Measurements from ENCODE around the gene FAM131B.
A peak's percentile ranks its signal among the peaks of the same experiment; 100 is the strongest.

The FAM131B gene

DNA sequence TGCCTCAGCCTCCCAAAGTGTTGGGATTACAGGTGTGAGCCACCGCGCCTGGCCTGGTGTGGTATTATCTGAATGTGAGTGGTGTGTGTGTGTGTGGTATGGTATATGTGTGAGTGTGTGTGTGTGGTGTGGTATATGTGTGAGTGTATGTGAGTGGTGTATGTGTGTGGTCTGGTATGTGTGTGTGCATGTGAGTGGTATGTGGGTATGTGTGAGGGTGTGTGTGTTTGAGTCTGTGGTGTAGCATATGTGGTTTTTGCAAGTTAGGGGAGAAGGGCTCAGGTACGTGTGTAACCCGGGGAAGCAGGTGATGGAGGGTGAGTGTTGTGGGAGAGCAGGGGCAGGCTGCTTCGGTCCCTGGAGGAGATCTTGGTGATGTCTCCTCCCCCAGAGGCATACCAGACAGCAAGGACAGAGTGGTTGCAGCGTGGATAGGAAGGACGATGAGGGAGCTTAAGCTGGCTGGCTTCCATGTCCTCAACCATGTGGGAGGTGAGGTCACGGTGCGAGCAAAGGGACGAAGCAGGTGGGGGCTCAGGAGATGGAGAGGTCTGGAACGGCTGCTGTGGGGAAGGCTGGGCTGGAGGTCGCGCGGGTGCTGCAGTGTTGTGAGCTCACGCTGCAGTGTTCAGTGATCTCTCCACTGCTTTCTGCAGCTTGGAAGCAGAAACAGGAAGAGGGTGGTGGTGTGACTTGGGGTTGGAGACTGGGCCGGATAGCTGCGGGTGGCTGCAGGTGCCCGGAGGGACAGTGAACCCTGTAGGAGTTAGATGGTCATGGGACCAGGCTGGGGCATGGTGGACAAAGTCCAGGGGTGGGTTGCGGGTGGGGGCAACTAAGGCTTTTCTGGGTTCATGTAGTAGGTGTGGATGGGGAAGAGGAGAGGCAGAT lies 23.6 kb upstream of the FAM131B start:
- Histone ChIP-seq H3K4me3 (ENCODE audit: low read length) (no peak overlapping the region), H3K4me2 (ENCODE audit: low read length) (peak overlapping the region; percentile 3; the same call in 1 of the 2 replicates), H3K27me3 (ENCODE audit: control insufficient read depth, low read length) (peaks cover 17% of the 10 kb centered on the region), H3K27ac (ENCODE audit: low read depth, low read length) (no peak overlapping the region), H3K79me2 (ENCODE audit: control insufficient read depth, low read length) (no peaks in the 10 kb centered on the region), H3K36me3 (ENCODE audit: control insufficient read depth, low read length) (no peaks in the 10 kb centered on the region), H3K4me1 (ENCODE audit: control insufficient read depth, low read length) (peaks cover 10% of the 10 kb centered on the region), H3K9me3 (ENCODE audit: control insufficient read depth, insufficient read depth, low read length) (no peaks in the 10 kb centered on the region), H3K9me2 (replicated peaks; ENCODE audit: control insufficient read depth, low read length) (no peaks in the 10 kb centered on the region), H3F3A (ENCODE audit: control insufficient read depth, insufficient read depth) (no peaks in the 10 kb centered on the region), H4K20me1 (ENCODE audit: control insufficient read depth, insufficient read depth, low read depth, low read length) (peaks cover 6% of the 10 kb centered on the region; the same call in 1 of the 2 replicates)
- TF ChIP-seq, protein P1, sequence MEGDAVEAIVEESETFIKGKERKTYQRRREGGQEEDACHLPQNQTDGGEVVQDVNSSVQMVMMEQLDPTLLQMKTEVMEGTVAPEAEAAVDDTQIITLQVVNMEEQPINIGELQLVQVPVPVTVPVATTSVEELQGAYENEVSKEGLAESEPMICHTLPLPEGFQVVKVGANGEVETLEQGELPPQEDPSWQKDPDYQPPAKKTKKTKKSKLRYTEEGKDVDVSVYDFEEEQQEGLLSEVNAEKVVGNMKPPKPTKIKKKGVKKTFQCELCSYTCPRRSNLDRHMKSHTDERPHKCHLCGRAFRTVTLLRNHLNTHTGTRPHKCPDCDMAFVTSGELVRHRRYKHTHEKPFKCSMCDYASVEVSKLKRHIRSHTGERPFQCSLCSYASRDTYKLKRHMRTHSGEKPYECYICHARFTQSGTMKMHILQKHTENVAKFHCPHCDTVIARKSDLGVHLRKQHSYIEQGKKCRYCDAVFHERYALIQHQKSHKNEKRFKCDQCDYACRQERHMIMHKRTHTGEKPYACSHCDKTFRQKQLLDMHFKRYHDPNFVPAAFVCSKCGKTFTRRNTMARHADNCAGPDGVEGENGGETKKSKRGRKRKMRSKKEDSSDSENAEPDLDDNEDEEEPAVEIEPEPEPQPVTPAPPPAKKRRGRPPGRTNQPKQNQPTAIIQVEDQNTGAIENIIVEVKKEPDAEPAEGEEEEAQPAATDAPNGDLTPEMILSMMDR (IDR thresholded peaks at IDR 0.05; ENCODE audit: low read depth, low read length, poor library complexity, severe bottlenecking): no peak
- TF ChIP-seq EZH2phosphoT487 (IDR thresholded peaks at IDR 0.05; ENCODE audit: borderline replicate concordance, low read length): no peak

DNA sequence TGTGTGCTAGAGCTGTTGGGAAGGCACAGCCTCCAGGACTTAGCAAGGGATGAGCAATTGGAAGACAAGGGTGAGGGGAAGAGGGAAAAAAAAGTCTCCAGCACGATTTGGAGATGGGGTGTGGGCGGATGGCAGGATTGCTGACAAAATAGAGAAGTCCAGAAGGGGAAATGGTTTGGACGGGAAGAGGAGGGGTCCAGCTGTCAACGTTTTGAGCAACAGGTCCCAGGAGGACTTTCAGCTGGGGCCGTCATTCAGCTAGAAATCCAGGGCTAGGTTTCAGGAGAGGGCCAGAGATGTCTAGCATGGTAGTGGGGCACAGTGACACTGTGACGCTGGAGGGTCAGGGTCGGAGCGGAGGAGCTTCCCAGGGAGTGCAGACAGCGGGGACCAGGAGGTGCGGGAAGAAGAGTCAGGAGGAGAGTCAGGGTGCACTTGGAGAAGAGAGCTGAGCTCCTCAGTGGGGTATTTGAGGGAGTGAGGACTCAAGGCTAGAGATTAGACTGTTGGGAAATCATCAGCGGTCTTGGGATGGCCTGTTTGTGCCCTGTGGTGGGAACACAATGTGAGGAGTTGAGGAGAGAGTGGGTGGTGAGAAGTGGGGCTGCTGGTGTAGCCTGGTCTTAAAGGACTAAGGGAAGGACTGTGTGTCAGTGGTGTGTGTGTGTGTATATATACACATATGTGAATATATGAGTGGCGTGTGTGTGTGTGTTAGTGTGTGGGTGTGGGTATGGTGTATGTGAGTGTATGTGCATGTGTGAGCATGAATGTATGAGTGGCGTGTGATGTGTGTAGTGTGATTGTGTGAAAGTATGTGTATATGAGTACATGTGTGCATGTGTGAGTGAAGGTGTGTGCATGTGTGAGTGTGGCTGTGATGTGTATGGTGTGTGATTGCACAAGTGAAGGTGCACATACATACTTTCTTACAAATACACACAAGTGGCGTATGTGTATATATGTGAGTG lies 22.4 kb upstream of the FAM131B start:
- Histone ChIP-seq H4K20me1 (ENCODE audit: control insufficient read depth, insufficient read depth, low read depth, low read length) (peaks cover 6% of the 10 kb centered on the region; the same call in 1 of the 2 replicates), H3K27ac (ENCODE audit: low read depth, low read length) (no peak overlapping the region), H3K36me3 (ENCODE audit: control insufficient read depth, low read length) (no peaks in the 10 kb centered on the region), H3K9me3 (ENCODE audit: control insufficient read depth, insufficient read depth, low read length) (no peaks in the 10 kb centered on the region), H3K79me2 (ENCODE audit: control insufficient read depth, low read length) (no peaks in the 10 kb centered on the region), H3K27me3 (ENCODE audit: control insufficient read depth, low read length) (peaks cover 17% of the 10 kb centered on the region), H3K4me1 (ENCODE audit: control insufficient read depth, low read length) (peaks cover 12% of the 10 kb centered on the region), H3K4me3 (ENCODE audit: low read length) (no peak overlapping the region), H3K9me2 (replicated peaks; ENCODE audit: control insufficient read depth, low read length) (no peaks in the 10 kb centered on the region), H3F3A (ENCODE audit: control insufficient read depth, insufficient read depth) (no peaks in the 10 kb centered on the region), H3K4me2 (ENCODE audit: low read length) (no peak overlapping the region)
- TF ChIP-seq, protein P1 (IDR thresholded peaks at IDR 0.05; ENCODE audit: low read depth, low read length, poor library complexity, severe bottlenecking): no peak
- no peak for TF ChIP-seq EZH2phosphoT487 (IDR thresholded peaks at IDR 0.05; ENCODE audit: borderline replicate concordance, low read length)

DNA sequence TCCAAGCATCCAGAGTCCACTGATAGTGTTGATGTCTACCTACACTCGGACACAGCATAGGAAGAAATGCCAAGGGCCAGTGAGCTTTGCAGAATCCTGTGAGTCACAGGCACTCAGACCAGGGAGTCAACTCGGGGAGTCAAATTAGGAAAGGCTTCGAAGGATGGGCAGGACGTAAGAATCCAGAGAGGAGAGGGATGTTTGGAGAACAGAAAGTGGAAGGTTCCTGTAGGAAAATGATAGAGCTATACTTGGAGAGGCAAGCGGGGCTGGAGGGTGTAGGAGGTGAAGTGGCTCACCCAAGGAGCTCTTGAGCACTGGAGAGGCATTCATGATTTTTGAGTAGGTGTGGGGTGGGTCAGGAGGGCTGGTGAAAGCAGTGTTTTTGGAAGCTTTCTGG lies 21.6 kb upstream of the FAM131B start:
- Histone ChIP-seq H3K27ac (ENCODE audit: low read depth, low read length) (no peak overlapping the region), H3K4me2 (ENCODE audit: low read length) (no peak overlapping the region), H4K20me1 (ENCODE audit: control insufficient read depth, insufficient read depth, low read depth, low read length) (peaks cover 6% of the 10 kb centered on the region; the same call in 1 of the 2 replicates), H3K9me3 (ENCODE audit: control insufficient read depth, insufficient read depth, low read length) (no peaks in the 10 kb centered on the region), H3K4me1 (ENCODE audit: control insufficient read depth, low read length) (peaks cover 20% of the 10 kb centered on the region), H3F3A (ENCODE audit: control insufficient read depth, insufficient read depth) (no peaks in the 10 kb centered on the region), H3K9me2 (replicated peaks; ENCODE audit: control insufficient read depth, low read length) (no peaks in the 10 kb centered on the region), H3K4me3 (ENCODE audit: low read length) (no peak overlapping the region), H3K27me3 (ENCODE audit: control insufficient read depth, low read length) (peaks cover 17% of the 10 kb centered on the region), H3K79me2 (ENCODE audit: control insufficient read depth, low read length) (no peaks in the 10 kb centered on the region), H3K36me3 (ENCODE audit: control insufficient read depth, low read length) (no peaks in the 10 kb centered on the region)
- TF ChIP-seq, protein P1 (IDR thresholded peaks at IDR 0.05; ENCODE audit: low read depth, low read length, poor library complexity, severe bottlenecking): no peak
- TF ChIP-seq EZH2phosphoT487 (IDR thresholded peaks at IDR 0.05; ENCODE audit: borderline replicate concordance, low read length): no peak

Data from DOHH2 (cell line).